HUES64 (cell line): Measurements from ENCODE around the gene DCLK1.

ENCODE experiments used
- H3K27ac ChIP-seq: 2 replicates; pipeline ENCODE4 v1.7.0; 2013; ENCODE audit warnings: low read depth, low read length, inconsistent platforms
- H3K27me3 ChIP-seq: 2 replicates; pipeline ENCODE4 v1.6.1; 2013; ENCODE audit warnings: mild to moderate bottlenecking, low read length; ENCODE audit not compliant: insufficient read depth
- H3K36me3 ChIP-seq: 2 replicates; pipeline ENCODE4 v1.6.1; 2013; ENCODE audit warnings: mild to moderate bottlenecking, low read length; ENCODE audit not compliant: insufficient read depth
- H3K4me1 ChIP-seq: 2 replicates; pipeline ENCODE4 v1.6.1; 2013; ENCODE audit warnings: mild to moderate bottlenecking, low read length, moderate library complexity; ENCODE audit not compliant: insufficient read depth
- H3K4me3 ChIP-seq: 2 replicates; pipeline ENCODE4 v1.5.1; 2013; ENCODE audit warnings: mild to moderate bottlenecking, low read length, moderate library complexity
- H3K9ac ChIP-seq: 2 replicates; pipeline ENCODE4 v1.6.1; 2013; ENCODE audit warnings: mild to moderate bottlenecking, low read depth, low read length
- H3K9me3 ChIP-seq: 2 replicates; pipeline ENCODE4 v1.6.1; 2013; ENCODE audit warnings: low read depth, low read length; ENCODE audit not compliant: insufficient read depth
- WGBS: fragments of 150-250, 120-280 bp; methylation state at CpG from one replicate; pipeline ENCODE4 v1.1.7; 2013; ENCODE audit warnings: missing lambda C conversion rate; 5-methylcytosine and 5-hydroxymethylcytosine counted together

DCLK1 gene

DNA sequence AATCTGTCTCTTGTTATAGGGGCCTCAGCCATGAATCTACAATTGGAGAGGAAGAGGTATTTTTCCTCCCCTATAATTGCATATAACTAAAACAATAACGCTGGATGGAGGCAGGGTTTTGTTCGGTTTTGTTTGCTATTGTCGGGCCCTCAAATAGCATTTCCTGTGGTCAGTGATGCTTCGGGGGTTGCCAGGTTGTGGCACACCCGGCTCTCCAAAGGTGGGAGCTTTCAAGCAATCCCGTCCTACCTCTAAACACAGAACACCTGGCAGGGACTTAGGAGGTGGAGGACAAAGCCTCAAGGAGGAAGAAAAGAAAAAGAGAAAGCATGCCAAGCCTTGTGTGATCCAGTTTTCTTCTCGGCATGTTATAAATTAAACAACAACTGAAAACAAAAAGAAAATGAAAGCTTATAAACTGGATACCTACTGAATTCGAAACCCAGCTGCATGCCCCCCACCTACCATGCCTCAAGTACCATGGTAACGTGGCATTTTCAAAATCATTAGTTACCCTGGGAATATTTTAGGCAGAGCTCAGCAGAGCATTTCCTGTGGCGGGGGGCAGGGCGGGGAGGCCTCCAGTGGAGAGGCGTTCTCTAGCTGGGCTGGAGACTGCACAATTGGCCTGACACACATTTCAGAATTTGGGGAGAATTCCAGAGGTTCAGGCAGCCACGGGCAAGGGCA is 213.8 kb downstream of the DCLK1 start:
- Histone ChIP-seq H3K9ac (no peak overlapping the region), H3K4me1 (peaks cover 36% of the 10 kb centered on the region)
- 66% methylated on average over 11 of the region's 13 CpGs for WGBS

DNA sequence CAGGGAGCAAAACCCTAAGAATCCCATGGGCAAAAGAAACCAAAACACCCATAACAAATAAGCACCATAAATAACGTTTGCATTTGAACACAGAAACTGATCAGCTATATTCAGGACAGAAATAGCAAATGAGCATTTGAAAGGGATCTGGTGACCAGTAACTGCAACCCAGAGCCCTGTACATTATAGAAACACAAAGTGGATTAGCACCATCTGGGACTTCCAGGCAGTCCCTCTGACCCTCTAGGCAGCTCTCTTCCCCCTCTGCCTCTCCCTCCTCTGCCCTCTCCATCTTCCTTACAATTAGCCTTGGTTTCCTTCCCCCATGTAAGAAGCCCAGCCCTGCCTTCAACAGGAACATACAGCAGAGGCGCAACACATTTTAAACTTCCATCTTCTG is 215.0 kb downstream of the DCLK1 start:
- Histone ChIP-seq H3K9me3 (peaks cover 8% of the 10 kb centered on the region; the same call in 1 of the 2 replicates), H3K27me3 (no peaks in the 10 kb centered on the region), H3K27ac (no peak overlapping the region; the same call in 1 of the 2 replicates), H3K4me3 (no peak overlapping the region), H3K4me1 (peaks cover 33% of the 10 kb centered on the region), H3K36me3 (no peaks in the 10 kb centered on the region), H3K9ac (no peak overlapping the region)
- 59% methylated on average over 2 of the region's 2 CpGs for WGBS

More for the DNA sequence above, 213.8 kb downstream of the DCLK1 start:
- H3K9me3 ChIP-seq = peaks cover 3% of the 10 kb centered on the region; the same call in 1 of the 2 replicates
- H3K27ac ChIP-seq = peak overlapping the region; percentile 41; the same call in 1 of the 2 replicates
- H3K36me3 ChIP-seq = no peaks in the 10 kb centered on the region
- no peaks in the 10 kb centered on the region for H3K27me3 ChIP-seq
- no peak overlapping the region for H3K4me3 ChIP-seq

DNA sequence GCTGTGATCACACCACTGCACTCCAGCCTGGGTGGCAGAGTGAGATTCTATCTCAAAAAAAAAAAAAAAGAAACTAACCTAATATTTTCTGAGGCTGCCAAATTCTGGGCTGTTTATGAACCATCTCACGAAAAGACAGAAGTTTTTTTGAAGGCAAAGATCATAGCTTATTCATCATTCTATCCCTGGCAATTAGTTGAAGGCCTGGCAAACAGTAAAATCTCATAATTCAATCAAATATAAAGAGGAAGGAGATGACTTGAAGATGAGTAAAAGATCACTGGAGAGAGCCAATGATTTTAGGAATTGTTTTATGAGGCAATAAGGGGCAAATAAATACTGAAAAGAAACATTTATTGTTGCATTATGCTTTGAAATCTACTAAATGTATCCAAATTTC is 216.5 kb downstream of the DCLK1 start:
- 96% methylated on average over 1 of the region's 1 CpG for WGBS
- Histone ChIP-seq H3K27ac (no peak overlapping the region), H3K36me3 (no peaks in the 10 kb centered on the region), H3K27me3 (no peaks in the 10 kb centered on the region), H3K4me1 (peaks cover 37% of the 10 kb centered on the region), H3K9ac (no peak overlapping the region), H3K4me3 (no peak overlapping the region), H3K9me3 (peaks cover 8% of the 10 kb centered on the region; the same call in 1 of the 2 replicates)

DNA sequence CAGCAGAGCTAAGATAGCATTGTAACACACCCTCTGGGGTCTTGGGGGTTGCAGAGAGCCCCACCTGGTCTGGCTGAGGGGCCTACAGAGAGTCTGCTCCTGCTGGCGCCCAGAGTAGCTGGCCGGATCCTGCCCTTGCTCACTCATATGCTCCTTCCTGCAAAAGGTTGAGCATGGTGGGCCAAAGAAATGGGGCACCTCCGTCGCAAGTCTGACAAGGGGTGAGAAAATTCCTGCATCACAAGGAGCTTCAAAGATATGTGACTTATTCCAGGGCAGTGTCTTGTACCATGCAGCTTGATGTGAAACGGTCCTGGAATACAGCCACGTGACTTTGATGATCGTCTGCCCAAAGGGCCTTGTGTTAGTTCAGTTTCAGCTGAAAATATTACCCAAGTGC is 218.3 kb downstream of the DCLK1 start:
- WGBS = 97% methylated on average over 7 of the region's 7 CpGs
- no peak overlapping the region for H3K4me3 ChIP-seq
- H3K4me1 ChIP-seq = peaks cover 45% of the 10 kb centered on the region
- H3K9me3 ChIP-seq = peaks cover 8% of the 10 kb centered on the region; the same call in 1 of the 2 replicates
- H3K27ac ChIP-seq = no peak overlapping the region
- H3K27me3 ChIP-seq = no peaks in the 10 kb centered on the region
- no peak overlapping the region for H3K9ac ChIP-seq
- H3K36me3 ChIP-seq = no peaks in the 10 kb centered on the region

DNA sequence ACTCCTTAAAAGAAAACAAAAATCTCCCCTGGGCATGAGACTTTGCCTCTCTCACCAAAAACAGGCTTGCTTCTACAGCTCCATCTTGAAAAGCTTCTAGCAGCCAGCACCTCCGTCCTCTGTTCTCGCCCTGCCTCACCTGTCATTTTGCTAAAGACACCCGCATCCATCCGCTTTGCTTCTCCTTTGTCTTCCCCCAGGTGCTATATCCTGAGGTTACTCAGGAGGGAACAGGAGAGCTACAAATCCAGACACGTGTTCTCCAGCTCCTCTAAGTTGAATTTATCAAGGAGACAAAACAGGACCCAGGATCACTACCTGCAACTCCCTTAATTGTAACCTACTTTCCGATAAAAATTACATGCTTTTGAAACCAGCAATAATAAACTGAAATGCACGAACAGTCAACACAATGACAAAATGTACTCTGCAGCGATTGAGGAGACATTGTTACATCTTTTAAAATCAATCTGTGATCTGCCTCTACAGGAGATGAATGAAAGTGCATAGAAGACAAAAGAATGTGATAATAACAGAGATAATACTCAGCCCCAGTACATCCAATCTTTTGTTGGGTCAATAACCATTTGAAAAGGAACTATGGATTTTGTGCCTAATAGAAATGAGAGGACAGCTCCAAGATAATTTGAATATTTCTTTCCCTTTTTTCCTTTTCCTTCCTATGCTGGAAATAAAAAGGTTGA is 221.2 kb downstream of the DCLK1 start:
- H3K27me3 ChIP-seq = no peaks in the 10 kb centered on the region

DNA sequence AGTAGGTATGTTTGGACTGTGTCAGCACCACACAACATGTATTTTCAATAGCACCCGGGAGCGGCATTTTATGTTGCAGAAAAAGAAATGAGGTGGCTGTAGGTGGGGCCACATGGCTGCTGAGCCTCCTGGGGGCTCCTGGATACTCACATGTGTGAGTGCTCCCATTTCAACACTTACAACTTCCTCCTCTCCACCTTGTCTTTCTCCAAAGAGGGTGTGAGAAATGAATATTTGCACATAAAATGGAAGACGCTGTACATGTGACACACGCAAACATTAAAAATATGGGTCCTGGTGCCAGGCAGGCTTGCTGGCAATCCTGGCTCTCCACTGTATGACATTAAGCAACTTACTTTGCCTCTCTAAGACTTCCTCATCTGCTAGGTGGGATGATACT is 222.1 kb downstream of the DCLK1 start:
- Histone ChIP-seq H3K9ac (no peak overlapping the region), H3K36me3 (no peaks in the 10 kb centered on the region), H3K9me3 (peaks cover 8% of the 10 kb centered on the region; the same call in 1 of the 2 replicates), H3K4me3 (no peak overlapping the region), H3K27me3 (no peaks in the 10 kb centered on the region), H3K4me1 (peaks cover 35% of the 10 kb centered on the region), H3K27ac (no peak overlapping the region)
- WGBS = 98% methylated on average over 4 of the region's 4 CpGs

More for the DNA sequence above, 221.2 kb downstream of the DCLK1 start:
- 80% methylated on average over 8 of the region's 8 CpGs for WGBS
- peaks cover 8% of the 10 kb centered on the region; the same call in 1 of the 2 replicates for H3K9me3 ChIP-seq
- H3K9ac ChIP-seq = no peak overlapping the region
- no peak overlapping the region for H3K27ac ChIP-seq
- peaks cover 35% of the 10 kb centered on the region for H3K4me1 ChIP-seq
- H3K4me3 ChIP-seq = no peak overlapping the region
- no peaks in the 10 kb centered on the region for H3K36me3 ChIP-seq

DNA sequence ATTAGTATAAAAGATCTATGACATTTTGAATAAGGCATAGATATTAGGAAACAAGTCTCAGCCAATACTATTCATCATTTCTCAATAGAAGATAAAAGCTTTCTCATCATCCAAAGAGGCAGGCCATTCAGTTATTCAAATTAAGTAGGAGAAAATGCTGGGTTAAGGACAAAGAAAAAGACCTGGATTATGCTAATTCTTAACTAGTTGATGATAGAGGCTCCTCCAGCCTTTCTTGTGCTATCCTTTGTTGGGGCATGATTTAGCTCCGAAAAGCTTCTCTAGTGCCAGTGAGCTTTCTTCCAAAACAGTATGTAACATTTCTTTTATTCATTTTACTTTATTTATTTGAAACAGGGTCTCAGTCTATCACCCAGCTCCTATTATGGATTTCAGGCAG is 223.0 kb downstream of the DCLK1 start:
- H3K27ac ChIP-seq = peak overlapping the region; percentile 48; the same call in 1 of the 2 replicates
- H3K9ac ChIP-seq = no peak overlapping the region
- H3K9me3 ChIP-seq = peaks cover 8% of the 10 kb centered on the region; the same call in 1 of the 2 replicates
- WGBS = 46% methylated on average over 1 of the region's 1 CpG
- no peaks in the 10 kb centered on the region for H3K27me3 ChIP-seq
- peaks cover 35% of the 10 kb centered on the region for H3K4me1 ChIP-seq
- no peak overlapping the region for H3K4me3 ChIP-seq
- no peaks in the 10 kb centered on the region for H3K36me3 ChIP-seq

DNA sequence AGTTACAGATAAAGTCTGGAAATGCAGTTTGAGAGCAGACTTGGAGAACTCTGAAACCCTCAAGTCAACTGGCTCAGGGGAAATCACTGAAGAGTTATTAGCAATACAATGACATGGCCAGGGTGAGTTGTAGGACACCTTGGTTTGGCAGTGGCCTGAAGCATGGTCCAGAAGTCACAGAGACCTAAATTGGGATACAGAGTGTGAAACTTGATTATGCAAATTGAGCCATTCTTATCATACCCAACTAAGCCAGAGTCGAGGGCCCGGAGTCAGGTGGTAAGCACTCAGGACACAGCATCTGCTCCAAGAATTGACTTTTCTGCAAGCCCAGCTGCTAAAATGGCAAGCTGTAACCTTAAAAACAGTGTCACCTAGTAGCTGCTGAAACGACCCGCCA is 224.5 kb downstream of the DCLK1 start:
- WGBS = 71% methylated on average over 4 of the region's 4 CpGs
- peaks cover 35% of the 10 kb centered on the region for H3K4me1 ChIP-seq

DNA sequence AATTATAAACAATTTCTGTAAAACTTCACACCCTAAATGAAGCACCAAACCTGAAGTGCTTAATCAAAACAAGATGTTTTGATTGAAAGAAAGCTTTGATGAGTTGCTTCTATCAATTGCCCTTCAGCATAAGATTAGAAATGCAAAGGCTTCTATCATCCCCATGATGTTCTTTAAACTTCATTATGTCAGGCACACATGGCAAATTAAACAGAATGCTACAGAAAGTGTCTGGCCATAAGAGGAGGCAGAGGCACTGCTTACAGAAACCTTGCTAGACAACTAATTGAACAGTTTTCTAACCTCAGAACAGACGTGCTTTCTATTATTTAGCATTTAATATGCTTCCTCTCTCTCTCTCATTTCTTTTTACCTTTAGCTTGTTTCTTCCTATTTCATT is 228.1 kb downstream of the DCLK1 start:
- no peak overlapping the region for H3K4me3 ChIP-seq
- H3K9me3 ChIP-seq = no peaks in the 10 kb centered on the region
- H3K27me3 ChIP-seq = no peaks in the 10 kb centered on the region
- no peak overlapping the region for H3K9ac ChIP-seq
- H3K27ac ChIP-seq = no peak overlapping the region
- H3K36me3 ChIP-seq = no peaks in the 10 kb centered on the region
- WGBS = 95% methylated on average over 1 of the region's 1 CpG
- peaks cover 14% of the 10 kb centered on the region for H3K4me1 ChIP-seq

More for the DNA sequence above, 224.5 kb downstream of the DCLK1 start:
- no peak overlapping the region for H3K4me3 ChIP-seq
- H3K36me3 ChIP-seq = no peaks in the 10 kb centered on the region
- H3K9ac ChIP-seq = no peak overlapping the region
- H3K27me3 ChIP-seq = no peaks in the 10 kb centered on the region
- no peaks in the 10 kb centered on the region for H3K9me3 ChIP-seq
- no peak overlapping the region for H3K27ac ChIP-seq

DNA sequence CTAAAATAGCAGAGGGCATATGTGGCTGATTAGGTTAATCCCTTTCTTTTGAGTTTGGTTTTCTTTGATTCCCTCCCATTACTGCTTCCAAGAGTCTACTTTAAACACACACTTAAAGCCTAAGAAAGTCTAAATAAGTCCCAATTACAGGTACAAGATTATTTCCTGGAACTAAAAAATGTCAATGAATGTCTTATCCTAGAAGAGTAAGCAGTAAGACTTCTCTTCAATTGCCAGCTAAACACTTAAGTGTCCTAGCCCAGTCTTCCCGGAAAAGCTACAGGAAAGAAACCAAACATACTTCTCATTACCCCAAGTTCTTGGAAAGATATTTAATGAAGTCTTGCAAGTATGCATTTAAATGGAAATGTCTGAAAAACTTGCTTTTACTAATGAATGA is 233.1 kb downstream of the DCLK1 start:
- H3K4me1 ChIP-seq = no peaks in the 10 kb centered on the region
- no peak overlapping the region for H3K27ac ChIP-seq
- WGBS = no CpG with 5 or more reads among the region's 1 CpG
- no peak overlapping the region for H3K9ac ChIP-seq
- H3K36me3 ChIP-seq = no peaks in the 10 kb centered on the region
- H3K27me3 ChIP-seq = no peaks in the 10 kb centered on the region
- H3K4me3 ChIP-seq = no peak overlapping the region
- no peaks in the 10 kb centered on the region for H3K9me3 ChIP-seq

DNA sequence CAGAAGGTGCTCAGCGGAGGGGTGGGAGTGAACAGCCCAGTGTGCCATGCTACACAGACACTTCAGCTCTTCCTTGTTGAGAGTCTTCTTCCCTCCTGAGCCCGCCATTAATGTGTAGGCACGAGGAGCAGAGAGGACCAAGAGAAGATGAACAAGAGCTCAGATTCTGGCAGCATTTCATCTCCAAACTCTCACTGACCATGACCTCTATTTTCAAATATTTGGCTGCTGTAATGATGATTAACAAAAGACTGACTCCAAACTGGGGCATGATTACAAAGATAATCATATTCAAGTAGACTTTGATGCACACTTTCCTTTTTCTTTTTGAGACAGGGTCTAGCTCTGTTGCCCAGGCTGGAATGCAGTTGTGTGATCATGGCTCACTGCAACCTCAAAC is 236.5 kb downstream of the DCLK1 start:
- Histone ChIP-seq H3K9ac (no peak overlapping the region), H3K9me3 (no peaks in the 10 kb centered on the region), H3K27me3 (no peaks in the 10 kb centered on the region), H3K4me3 (no peak overlapping the region), H3K36me3 (no peaks in the 10 kb centered on the region), H3K27ac (no peak overlapping the region), H3K4me1 (peaks cover 7% of the 10 kb centered on the region)
- WGBS = 95% methylated on average over 3 of the region's 3 CpGs
